Caco-2 (cell line): ENCODE data around the gene PKMYT1. TPM values are rescaled to one million over a fixed set of nuclear protein-coding genes. Genes with fewer than 3 reads are reported as not detected.

Source experiments
- BruUV-seq: library from RNA; stranded (reverse); fragments of 400-500 nt; replicated peaks from 2 replicates; lab custom pipeline; 2021; lab: Mats Ljungman, UMichigan
- CTCF ChIA-PET: fragments of 300-600 bp; sonication (Branson Sonifier 250); formaldehyde crosslinking; loops from one replicate; lab custom pipeline; 2022; ENCODE audit warnings: antibody characterized with exemption; lab: Charles Lee
- POLR2A ChIA-PET: fragments of 300-600 bp; sonication (Branson Sonifier 250); formaldehyde crosslinking; loops from one replicate; lab custom pipeline; 2022; ENCODE audit warnings: antibody characterized with exemption; lab: Charles Lee
- DNase-seq, 2 experiments: peaks; one replicate each; pipeline versions ENCODE4 v3.0.0 to v3.0.0-alpha.2; 2020 to 2022
- H3K27me3 ChIP-seq: replicated peaks from 2 replicates; pipeline ENCODE4 v1.6.0; 2011; ENCODE audit warnings: low read length; ENCODE audit not compliant: control insufficient read depth, insufficient read depth
- H3K36me3 ChIP-seq: 2 replicates; pipeline ENCODE4 v1.5.1; 2011; ENCODE audit warnings: low read length; ENCODE audit not compliant: control insufficient read depth, insufficient read depth
- H3K4me1 ChIP-seq: fragments of 250-450 bp; sonication (Bioruptor Pico); 2 replicates; pipeline ENCODE4 v1.5.1; 2020; ENCODE audit warnings: mild to moderate bottlenecking
- H3K4me3 ChIP-seq: 2 replicates; pipeline ENCODE4 v1.5.1; 2011; ENCODE audit warnings: low read depth, mild to moderate bottlenecking, control low read depth, low read length
- H3K9me3 ChIP-seq: fragments of 250-450 bp; sonication (Bioruptor Pico); 2 replicates; pipeline ENCODE4 v1.5.1; 2020; ENCODE audit warnings: mild to moderate bottlenecking, moderate library complexity
- H3K27ac Mint-ChIP-seq: one replicate; pipeline ENCODE4 v1.8.0; 2022; ENCODE audit warnings: mixed read lengths; ENCODE audit not compliant: unreplicated experiment
- H3K27me3 Mint-ChIP-seq: one replicate; pipeline ENCODE4 v1.8.0; 2022; ENCODE audit warnings: mixed read lengths; ENCODE audit not compliant: insufficient read depth, unreplicated experiment
- H3K36me3 Mint-ChIP-seq: one replicate; pipeline ENCODE4 v1.8.0; 2022; ENCODE audit warnings: mild to moderate bottlenecking, mixed read lengths; ENCODE audit not compliant: insufficient read depth, unreplicated experiment
- H3K4me1 Mint-ChIP-seq: one replicate; pipeline ENCODE4 v1.8.0; 2022; ENCODE audit warnings: low read depth, mixed read lengths; ENCODE audit not compliant: unreplicated experiment
- H3K4me3 Mint-ChIP-seq: one replicate; pipeline ENCODE4 v1.8.0; 2022; ENCODE audit warnings: mild to moderate bottlenecking, moderate library complexity, mixed read lengths; ENCODE audit not compliant: unreplicated experiment
- H3K9me3 Mint-ChIP-seq: one replicate; pipeline ENCODE4 v1.8.0; 2022; ENCODE audit warnings: mixed read lengths; ENCODE audit not compliant: unreplicated experiment
- CTCF ChIP-seq, 2 experiments: fragments of 200-600 bp in 1 of 2; IDR thresholded peaks; 1 replicate in 1 of 2; 2 replicates in 1 of 2; pipeline versions ENCODE4 v1.5.1 to v1.8.0; 2011 to 2022; ENCODE audit warnings: antibody characterized with exemption in 1 of 2, control low read depth in 1 of 2, inconsistent platforms in 1 of 2, low read depth in 1 of 2, low read length in 1 of 2, mild to moderate bottlenecking in 1 of 2, moderate library complexity in 1 of 2; ENCODE audit not compliant: insufficient read depth in 1 of 2, severe bottlenecking in 1 of 2, unreplicated experiment in 1 of 2
- intact Hi-C: fragments of 100-400 bp; cut with micrococcal nuclease; formaldehyde crosslinking; loops from one replicate; pipeline ENCODE4 v1.10.0; 2022; ENCODE audit not compliant: unreplicated experiment
- total RNA-seq: library from RNA; stranded (reverse); gene quantifications from 2 replicates; pipeline ENCODE4 v1.2.3, GENCODE V29; 2022

The PKMYT1 gene
- total RNA-seq, 1 experiment from 2014 or later, result 73.7 TPM

- H3K27me3 Mint-ChIP-seq, result no peaks in the 10 kb centered on the region
- intact Hi-C loops, result loop anchor here (1.0 kb wide), 1 partner anchor 26 kb away; no protein-coding TSS in a partner anchor
- peaks cover 13% of the 10 kb centered on the region for H3K4me1 Mint-ChIP-seq
- Histone ChIP-seq H3K36me3 (peaks cover 6% of the 10 kb centered on the region), H3K4me3 (no peak overlapping the region), H3K27me3 (no peaks in the 10 kb centered on the region), H3K9me3 (no peaks in the 10 kb centered on the region), H3K4me1 (peaks cover 7% of the 10 kb centered on the region)
- no TSS peak for BruUV-seq
- no peak for TF ChIP-seq CTCF (IDR thresholded peaks at IDR 0.05; ENCODE audit: insufficient read depth in 1 of 2, low read depth in 1 of 2, low read length in 1 of 2, severe bottlenecking in 1 of 2, unreplicated experiment in 1 of 2)
- DNase-seq, result no peak
- no peak overlapping the region for H3K4me3 Mint-ChIP-seq
- ChIA-PET POLR2A (interaction anchor here (1.3 to 2.0 kb wide), 4 partner anchors 19 to 48 kb away, joined by 4 to 15 read pairs (median 6); partner anchors contain the start of gene PKMYT1), CTCF (interaction anchor here (0.5 to 2.6 kb wide), 20 partner anchors 9 to 161 kb away, joined by 3 to 89 read pairs (median 4); partner anchors contain the start of genes PAQR4 and TNFRSF12A)
- H3K9me3 Mint-ChIP-seq, result no peaks in the 10 kb centered on the region
- no peak overlapping the region for H3K27ac Mint-ChIP-seq
- H3K36me3 Mint-ChIP-seq, result peaks cover 55% of the 10 kb centered on the region
These were observed 48.6 kb upstream of the PKMYT1 start for GRCh38 chr16:3028716-3029319.

GRCh38 chr16:3027983-3028715 is 47.9 kb upstream of the PKMYT1 start:
- POLR2A ChIA-PET, result interaction anchor here (0.5 to 2.0 kb wide), 5 partner anchors 18 to 80 kb away, joined by 4 to 15 read pairs (median 5); partner anchors contain the start of gene PKMYT1
- Mint-ChIP-seq H3K27ac (peak overlapping the region; percentile 50), H3K4me1 (peaks cover 14% of the 10 kb centered on the region), H3K27me3 (no peaks in the 10 kb centered on the region), H3K9me3 (no peaks in the 10 kb centered on the region), H3K4me3 (peak overlapping the region; percentile 27), H3K36me3 (peaks cover 57% of the 10 kb centered on the region)
- DNase-seq, result peak; percentile 87 to 89
- intact Hi-C loops, result loop anchor here (1.0 kb wide), 1 partner anchor 25 kb away; no protein-coding TSS in a partner anchor
- Histone ChIP-seq H3K9me3 (no peaks in the 10 kb centered on the region), H3K4me1 (peaks cover 14% of the 10 kb centered on the region), H3K4me3 (no peak overlapping the region), H3K36me3 (peaks cover 6% of the 10 kb centered on the region), H3K27me3 (no peaks in the 10 kb centered on the region)
- CTCF ChIA-PET, result interaction anchor here (0.5 to 2.6 kb wide), 22 partner anchors 8 to 160 kb away, joined by 3 to 89 read pairs (median 4); partner anchors contain the start of genes PAQR4 and TNFRSF12A
- no TSS peak for BruUV-seq
- TF ChIP-seq CTCF (IDR thresholded peaks at IDR 0.05; ENCODE audit: insufficient read depth in 1 of 2, low read depth in 1 of 2, low read length in 1 of 2, severe bottlenecking in 1 of 2, unreplicated experiment in 1 of 2), result peak; percentile 73 to 89

DNA sequence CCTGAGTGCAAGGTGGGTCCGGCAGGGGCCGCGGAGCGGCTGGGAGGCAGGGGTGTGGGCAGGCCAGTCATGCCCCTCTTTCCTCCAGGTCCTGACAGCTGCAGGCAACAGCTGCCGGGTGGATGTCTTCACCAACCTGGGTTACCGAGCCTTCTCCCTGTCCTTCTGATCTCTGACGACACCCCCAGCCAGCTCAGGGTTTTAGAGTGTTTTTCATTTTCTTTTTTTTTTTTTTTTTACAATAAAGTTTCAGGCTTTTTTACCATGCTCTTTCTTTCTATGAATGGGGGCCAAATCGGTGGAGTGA is 47.2 kb upstream of the PKMYT1 start:
- ChIA-PET CTCF (interaction anchor here (0.7 to 2.6 kb wide), 16 partner anchors 7 to 153 kb away, joined by 3 to 89 read pairs (median 4); partner anchors contain the start of genes PAQR4 and TNFRSF12A), POLR2A (interaction anchor here (0.6 to 2.0 kb wide), 6 partner anchors 11 to 345 kb away, joined by 4 to 15 read pairs (median 4); partner anchors contain the start of gene PKMYT1)
- peak overlapping the region; percentile 50 for H3K27ac Mint-ChIP-seq
- H3K27me3 Mint-ChIP-seq, result no peaks in the 10 kb centered on the region
- no peak overlapping the region for H3K4me3 Mint-ChIP-seq
- peaks cover 6% of the 10 kb centered on the region for H3K36me3 ChIP-seq
- intact Hi-C loops, result no loop called here
- H3K36me3 Mint-ChIP-seq, result peaks cover 64% of the 10 kb centered on the region
- no peak overlapping the region for H3K4me3 ChIP-seq
- no peaks in the 10 kb centered on the region for H3K27me3 ChIP-seq
- peaks cover 21% of the 10 kb centered on the region for H3K4me1 ChIP-seq
- no peak for TF ChIP-seq CTCF (IDR thresholded peaks at IDR 0.05; ENCODE audit: insufficient read depth in 1 of 2, low read depth in 1 of 2, low read length in 1 of 2, severe bottlenecking in 1 of 2, unreplicated experiment in 1 of 2)
- H3K9me3 ChIP-seq, result no peaks in the 10 kb centered on the region
- TSS peak; percentile 22 for BruUV-seq
- no peaks in the 10 kb centered on the region for H3K9me3 Mint-ChIP-seq
- peaks cover 21% of the 10 kb centered on the region for H3K4me1 Mint-ChIP-seq
- DNase-seq, result no peak
